Tibial nerve (tissue), 3 donors: ENCODE data around the gene PARP12.

Source experiments
- CTCF ChIP-seq, 5 experiments: fragments of 200-600 bp in 3 of 5; fragments of 450-650 bp in 2 of 5; sonication (generic) in 3 of 5; IDR thresholded peaks; one replicate each; pipeline ENCODE4 v1.5.1; 2016 to 2019; ENCODE audit warnings: antibody characterized with exemption in 5 of 5, mild to moderate bottlenecking in 3 of 5, moderate library complexity in 2 of 5
- POLR2A ChIP-seq, 2 donors: fragments of 450-650 bp; IDR thresholded peaks; one replicate each; pipeline ENCODE4 v1.6.1; 2017; ENCODE audit warnings: antibody characterized with exemption in 2 of 2, mild to moderate bottlenecking in 2 of 2, moderate library complexity in 2 of 2

- TF ChIP-seq CTCF (IDR thresholded peaks at IDR 0.05): no peak
- no peak for TF ChIP-seq POLR2A (IDR thresholded peaks at IDR 0.05)
These were observed 15.6 kb upstream of the PARP12 start for GRCh38 chr7:140078392-140078791.
